Stimulated activated CD4-positive, alpha-beta T cell treated with anti-CD3 and anti-CD28 coated beads, Interleukin-15, amount 100 ng/mL, for 48 hours (primary cell): Measurements from ENCODE around the gene DZIP1.
"Not testable (repeated sequence)": the region's sequence is repeated elsewhere in the genome, so short reads cannot be mapped to it uniquely, and the experiment has no call there.

Experiments used
- DNase-seq, 2 donors: peaks; one replicate each; pipeline ENCODE4 v3.0.0-alpha.2; 2020; ENCODE audit warnings: low read depth in 2 of 2

DZIP1 gene

DNA sequence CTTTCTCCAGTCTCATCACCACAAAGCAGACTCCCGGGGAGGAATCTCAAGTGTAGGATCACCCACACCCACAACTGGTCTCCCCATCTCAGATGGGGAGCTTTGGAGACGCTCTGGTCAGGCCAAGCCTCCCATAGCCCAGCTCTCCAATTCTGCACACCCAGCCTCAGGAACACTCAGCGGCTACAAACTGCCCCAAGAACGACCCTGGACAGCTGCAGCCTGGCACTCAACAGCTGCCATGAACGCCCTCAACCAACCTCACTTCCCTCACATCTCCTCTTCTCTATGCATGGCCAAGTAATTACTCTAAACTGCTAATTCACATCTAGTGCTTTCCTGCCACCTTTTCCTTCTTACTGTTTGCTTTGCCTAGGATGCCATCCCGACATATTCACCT lies 42.6 kb downstream of the DZIP1 start:
- DNase-seq: no peak

DNA sequence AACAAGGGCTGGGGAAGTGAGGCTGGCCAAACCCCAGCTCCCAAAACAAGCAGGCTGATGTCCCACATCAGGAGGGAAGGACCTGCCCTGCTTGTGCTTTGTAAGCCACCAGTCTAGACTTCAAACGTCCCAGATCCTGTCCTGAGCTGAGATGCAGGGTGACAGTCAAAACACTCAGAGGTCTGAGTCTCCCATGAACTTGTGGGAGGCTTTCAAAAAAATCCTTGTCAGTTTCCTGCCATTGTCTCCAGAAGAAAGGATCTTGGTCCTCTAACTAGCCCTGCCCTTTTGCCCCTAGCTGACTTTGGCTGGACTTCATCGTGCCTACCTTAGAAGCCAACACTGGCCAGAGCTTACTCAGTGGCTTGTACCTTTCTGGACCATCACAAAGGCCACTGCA lies 43.3 kb downstream of the DZIP1 start:
- no peak for DNase-seq

DNA sequence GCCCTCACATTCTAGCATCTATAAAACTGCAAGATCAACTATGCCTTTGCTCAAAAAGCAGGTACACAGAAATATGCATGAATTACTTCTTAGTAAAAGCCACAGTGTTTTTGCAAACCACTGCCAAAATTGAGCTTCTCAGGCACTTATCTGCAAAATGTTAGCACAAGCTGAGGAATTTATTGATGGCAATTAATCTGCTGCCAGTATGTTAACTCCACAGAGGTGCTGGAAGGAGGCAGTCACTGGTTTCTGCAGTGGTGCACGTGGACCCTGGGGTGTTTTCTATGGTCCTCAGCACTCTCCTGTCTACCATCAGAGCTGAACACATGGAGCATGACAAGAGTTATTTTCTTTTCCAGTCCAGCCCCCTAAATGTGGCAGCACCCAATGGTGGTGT lies 47.8 kb downstream of the DZIP1 start:
- DNase-seq: no peak

DNA sequence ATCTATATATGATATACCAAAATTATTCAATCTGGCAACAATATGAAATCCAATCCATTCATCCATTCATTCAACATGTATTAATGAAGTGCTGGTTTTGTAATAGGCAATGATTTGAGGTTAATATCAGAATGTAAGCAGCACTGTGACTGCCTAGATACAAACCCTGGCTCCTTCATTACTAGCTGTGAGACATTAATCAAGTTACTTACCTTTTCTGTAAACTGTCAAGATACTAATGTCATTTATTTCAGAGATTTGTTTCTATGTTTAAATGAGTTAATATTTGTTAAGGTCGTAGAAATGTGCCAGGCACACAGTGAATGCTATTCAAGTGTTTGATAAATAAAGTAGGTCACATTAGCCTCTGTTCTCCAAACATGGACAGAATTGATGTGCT lies 51.0 kb downstream of the DZIP1 start:
- no peak for DNase-seq

DNA sequence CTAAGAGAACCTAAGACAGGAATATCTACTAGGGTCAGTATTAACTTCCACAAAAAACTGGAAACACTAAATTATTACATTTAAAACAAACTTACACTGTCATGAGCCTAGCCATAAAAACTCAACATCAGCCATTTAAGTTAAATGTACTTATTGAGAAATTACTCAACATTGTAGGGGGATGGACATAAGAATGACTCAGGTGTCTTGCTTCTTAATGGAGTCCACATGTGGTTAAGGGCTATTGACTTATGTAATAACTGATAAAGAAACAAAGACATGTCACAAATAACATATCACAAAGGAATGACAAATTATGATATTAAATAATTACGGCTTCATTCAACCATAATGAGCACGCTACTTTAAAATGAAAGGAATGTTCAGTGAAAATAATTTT lies 55.8 kb downstream of the DZIP1 start:
- no peak for DNase-seq

DNA sequence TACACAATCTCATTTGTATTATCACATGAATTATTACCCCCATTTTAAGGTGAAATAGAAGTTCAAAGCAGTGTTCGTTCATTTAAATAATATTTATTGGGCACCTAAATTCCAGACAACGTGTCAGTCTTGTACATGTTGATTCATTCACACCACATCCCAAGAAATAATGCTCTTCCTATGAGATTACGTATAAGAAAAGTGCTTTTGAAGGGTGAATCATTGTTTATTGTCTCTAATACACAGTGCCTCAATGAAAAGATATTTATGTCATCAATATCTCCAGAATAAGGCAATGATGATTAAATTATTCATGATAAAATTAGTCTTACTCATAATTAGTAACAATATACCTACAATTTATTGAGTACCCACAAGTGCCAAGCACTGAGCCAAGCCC lies 56.4 kb downstream of the DZIP1 start:
- DNase-seq: no peak

DNA sequence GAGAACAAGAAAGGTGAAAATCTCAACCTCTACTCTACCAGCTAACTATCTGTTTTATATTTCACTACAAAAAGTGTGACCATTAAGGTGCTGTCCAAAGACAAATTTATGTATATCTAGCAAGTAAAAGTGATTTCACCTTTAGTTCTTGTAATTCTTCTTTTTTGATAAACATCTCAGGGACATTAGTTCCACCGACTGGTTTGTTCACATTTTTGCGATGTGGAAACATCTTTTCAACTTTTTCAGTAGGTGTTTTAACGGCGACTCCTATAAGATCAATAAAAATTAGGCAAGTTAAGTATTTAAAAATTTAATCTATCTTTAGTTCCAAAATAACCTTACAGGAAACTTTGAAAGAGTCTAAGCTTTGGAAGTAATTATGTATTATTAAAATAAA lies 58.6 kb downstream of the DZIP1 start:
- DNase-seq: no peak

DNA sequence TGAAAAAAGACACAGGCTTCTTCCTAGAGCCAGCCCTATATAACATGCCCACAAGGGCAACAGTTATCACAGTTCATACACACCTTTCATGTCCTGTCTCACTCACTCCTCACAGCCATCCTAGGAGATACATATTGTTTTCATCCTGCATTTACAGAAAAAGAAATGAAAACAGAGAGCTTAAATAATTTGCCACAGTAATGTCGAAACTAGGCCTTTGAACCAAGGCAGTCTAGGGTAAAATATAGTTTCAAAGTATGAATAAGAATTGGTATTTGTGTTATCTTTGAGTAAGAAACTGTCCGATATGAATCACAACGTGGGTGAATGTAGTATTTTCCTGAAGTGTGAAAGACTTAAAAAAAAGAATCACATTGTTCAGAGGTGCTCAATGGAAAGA lies 65.2 kb downstream of the DZIP1 start:
- no peak for DNase-seq

DNA sequence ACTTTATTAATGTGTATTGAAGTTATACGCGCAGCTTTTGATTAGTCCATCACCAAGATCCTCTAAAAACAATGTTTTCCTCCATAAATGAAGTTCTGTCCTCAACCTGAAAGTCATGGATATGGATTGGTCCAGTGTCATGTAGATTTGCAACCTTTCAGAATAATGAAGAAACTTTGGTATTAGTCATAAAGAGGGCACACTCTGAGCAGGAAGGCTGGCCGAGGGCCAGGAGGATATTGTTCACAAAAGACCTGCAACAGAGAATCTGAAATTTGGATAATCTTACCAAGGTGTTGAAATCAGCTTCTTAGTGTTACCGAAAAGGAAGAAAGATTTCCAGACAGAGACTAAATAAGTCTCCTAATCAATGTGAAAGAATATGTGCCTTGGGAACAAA lies 71.3 kb downstream of the DZIP1 start:
- DNase-seq: no peak

DNA sequence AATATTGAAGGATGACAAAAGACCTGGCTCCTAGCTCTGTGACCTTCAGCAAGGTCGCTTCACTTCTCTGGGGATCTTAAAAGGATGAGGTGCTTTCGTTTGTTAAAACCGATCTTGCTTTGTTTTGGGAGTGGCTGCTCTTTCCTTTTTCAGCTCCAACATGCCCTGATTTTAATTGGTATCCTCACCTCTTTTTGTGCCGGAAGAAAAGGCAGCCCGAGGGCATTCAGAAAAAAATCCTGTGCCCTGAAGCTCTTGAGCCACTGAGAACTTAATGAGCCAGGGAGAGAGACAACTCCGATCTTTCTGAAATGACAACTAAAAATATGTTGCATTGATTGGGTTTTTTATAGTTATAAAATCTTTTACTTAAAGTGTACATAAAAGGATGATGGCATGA lies 72.6 kb downstream of the DZIP1 start:
- DNase-seq: no peak

DNA sequence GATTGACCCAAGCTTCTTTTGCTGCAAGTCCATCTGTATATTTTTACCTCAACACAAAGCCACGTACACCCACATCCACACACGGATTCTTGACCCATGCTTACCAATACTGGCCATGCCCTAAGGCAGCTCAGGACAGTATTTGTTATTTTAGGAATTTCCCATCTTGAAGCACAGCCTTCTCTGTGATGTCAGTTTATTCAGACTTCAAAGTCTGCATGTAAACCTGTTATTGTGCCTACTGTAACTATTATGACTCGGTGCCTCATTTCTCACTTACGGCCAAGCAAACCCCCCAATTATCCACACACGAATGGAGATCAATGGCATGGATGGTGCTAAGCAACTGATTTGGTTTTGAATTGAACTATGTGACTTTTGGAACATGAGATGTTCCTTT lies 74.5 kb downstream of the DZIP1 start:
- no peak for DNase-seq

DNA sequence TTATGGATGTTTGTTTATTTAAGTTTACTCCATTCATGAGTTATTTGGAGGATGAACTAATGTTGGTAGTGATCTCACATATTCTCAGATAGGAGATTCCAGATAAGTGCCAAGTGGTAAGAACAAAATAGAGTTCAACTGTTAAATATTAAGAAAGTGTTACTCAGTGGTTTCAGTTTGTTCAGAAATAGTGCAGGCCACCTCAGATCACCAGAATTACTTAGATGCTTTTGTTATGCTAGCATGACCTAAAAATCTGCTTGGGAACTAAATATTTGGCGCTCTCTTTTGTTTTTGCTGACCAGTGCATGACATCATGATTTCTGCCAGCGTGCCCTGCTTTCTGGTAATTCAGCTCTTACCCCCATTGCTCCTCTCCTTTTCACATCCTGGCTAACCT lies 76.4 kb downstream of the DZIP1 start:
- no peak for DNase-seq

DNA sequence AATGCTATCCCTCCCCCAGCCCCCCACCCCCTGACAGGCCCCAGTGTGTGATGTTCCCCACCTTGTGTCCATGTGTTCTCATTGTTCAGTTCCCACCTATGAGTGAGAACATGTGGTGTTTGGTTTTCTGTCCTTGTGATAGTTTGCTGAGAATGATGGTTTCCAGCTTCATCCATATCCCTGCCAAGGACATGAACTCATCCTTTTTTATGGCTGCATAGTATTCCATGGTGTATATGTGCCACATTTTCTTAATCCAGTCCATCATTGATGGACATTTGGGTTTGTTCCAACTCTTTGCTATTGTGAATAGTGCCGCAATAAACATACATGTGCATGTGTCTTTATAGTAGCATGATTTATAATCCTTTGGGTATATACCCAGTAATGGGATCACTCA lies 78.7 kb downstream of the DZIP1 start:
- not testable (repeated sequence) for DNase-seq

DNA sequence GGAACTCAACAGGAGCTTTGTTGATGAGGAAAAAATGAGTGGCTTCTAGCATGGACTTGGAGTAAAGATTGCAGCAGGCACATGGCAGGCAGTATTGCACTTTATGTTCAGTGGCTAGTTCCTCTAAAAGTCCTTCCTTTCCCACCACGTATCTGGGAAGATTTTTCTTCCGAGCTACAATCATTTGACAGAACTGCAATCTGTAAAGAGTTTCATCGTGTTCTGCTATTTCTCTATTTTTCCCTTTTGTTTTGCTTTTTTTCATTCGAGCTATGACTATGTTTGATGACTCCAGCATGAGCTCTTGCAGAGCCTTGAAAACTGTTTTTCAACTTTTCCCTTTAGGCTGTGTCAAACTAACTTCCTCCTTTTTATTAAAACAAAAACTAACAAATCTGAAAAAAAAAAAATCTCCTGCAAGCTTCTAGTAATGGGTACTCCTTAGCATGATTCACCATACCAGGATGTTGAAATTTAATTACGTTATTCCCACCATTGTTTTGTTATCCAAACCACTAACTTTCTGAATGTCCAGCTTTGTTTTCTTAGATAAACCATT lies 79.7 kb downstream of the DZIP1 start:
- DNase-seq: no peak

DNA sequence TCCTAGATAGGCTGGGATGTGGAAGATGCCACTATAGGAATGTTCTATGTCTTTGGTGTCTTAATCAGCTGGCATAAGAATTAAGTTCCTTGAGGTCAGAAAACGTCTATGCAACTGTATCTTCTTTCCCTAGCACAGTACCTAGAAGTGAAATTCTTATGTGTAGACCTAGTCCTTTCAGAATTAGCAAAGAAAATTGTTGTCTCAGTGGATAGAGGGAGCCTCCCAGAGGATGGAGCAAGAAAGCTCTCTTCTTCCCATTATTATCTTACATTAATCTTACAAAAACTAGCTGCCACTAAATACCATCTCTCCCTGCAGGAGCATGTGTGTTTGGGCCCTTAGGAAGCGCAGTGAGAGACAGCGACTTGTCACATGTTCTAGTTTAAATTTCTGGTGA lies 80.4 kb downstream of the DZIP1 start:
- DNase-seq: no peak

DNA sequence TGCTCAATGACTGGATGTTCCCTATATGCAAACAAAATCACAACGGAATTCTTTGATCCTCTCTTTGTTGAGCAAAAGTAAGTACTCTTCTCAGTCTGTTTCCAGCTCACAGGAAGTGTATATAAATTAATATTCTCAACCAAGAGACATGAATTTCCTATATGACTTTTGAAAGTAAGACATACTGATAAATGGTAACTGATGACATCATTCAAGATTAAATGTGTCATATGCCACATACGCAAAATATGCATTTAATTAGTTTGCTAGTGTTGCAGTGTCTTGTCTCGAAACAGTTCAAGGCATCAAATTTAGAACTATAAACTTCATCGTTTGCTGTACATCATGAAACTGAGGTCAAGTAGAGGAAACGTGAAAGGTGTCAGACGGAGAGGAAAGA lies 84.1 kb downstream of the DZIP1 start:
- DNase-seq: no peak

DNA sequence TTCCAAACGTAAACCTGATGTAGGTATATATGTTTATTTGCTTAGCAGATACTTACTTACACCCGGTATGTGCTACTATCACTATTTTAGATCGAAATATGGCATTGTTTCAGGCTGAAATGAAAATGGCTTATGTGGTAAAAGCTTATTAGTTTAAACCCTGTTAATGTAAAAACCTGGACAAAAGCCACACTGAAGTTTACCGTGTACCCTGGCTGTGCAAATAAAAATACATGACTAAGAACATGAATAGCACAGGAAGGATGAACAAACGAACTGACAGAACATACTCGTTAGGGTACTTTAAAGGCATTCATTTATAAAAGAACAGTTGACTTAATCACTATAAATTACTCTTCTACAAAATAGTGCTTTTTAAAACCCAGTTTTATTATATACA lies 85.4 kb downstream of the DZIP1 start:
- no peak for DNase-seq

DNA sequence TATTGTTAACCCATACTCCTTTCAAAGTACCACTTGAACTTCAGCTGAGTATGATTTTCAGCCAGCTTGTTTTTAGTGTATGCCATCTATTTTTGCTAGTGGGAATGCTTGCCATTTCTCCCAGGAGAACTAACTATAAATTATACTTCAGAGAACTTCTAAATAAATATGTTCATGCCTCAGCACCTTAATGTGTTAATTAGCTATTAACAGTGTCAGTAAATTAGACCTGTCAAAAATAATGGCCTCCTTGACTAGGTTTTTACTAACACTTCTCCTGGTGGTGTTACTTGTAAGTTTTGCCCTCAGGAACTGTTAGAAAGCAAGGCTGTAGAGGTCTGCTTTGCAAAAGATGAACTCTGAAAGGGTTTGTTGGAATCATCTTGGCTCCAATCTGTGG lies 87.5 kb downstream of the DZIP1 start:
- DNase-seq: no peak

DNA sequence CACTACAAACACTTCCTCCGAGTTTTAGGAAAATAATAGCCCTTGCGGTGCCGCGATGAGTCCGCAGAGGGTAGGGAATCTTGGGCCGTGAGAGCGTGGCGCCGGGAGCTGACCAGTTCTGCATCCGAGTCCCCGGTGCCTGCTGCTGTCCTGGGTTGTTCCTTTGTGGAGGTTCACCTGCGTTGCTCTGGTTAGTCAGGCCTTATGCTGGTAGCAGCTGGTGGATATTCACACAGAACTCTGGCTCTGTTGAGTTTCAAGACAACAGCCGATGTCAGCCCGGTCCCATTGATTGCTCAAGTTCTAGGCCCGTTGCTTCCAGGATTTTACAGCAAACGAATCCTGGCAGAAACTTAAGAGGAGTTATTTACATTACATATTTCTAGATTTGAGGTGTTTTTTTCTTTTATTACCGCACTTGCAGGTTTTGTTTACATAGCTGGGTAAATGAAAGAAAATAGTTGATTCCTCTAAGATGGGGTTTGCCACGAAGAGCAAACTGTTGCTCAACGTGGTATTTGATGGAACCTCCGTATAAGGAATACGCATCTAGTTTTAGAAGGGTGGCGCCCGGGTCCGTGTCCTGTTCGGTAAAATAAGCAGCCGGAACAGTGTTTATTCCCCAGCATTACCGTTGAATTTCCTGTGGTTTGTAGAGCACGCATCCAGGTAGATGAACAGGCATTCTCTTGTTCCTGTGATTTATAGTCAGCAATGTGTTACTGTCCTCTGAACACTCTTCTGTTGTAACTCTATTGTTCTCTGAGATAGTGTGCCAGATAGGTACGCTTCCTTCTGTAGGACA lies 90.7 kb downstream of the DZIP1 start:
- no peak for DNase-seq

DNA sequence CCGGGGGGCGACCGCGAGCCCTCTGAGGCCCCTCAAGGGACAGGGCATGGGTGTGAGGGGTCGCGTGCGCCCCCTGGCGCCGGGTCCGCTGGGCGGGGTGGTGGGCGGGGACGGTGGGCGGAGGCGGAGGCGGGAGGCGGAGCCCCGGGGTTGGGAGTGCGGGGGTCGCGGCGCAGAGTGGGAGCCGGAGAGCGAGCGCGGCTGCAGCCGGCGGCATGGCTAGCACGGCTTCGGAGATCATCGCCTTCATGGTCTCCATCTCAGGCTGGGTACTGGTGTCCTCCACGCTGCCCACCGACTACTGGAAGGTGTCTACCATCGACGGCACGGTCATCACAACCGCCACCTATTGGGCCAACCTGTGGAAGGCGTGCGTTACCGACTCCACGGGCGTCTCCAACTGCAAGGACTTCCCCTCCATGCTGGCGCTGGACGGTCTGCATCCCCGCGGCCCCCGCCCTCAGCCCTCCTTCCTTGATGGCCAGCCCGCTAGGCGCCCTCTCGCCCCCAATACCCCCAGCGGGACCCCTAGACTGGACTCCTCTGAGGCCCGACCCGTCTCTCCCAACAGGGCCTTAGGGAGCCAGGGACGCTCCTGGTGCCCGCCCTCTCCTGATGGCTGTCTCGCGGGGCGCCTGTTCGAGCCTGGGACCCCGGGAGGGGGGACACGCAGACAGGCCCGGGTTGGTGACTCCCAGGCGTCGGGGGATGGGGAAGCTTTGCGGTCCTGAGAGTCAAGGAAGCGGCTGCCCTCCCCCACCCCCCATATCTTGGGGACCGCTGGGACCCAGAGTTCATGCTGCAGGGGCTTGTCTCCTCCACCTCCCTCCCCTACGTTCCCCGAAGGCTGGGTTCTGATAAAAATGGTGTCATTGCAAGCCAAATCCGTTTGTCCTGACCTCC lies 91.7 kb downstream of the DZIP1 start, which contains the start of gene CLDN10:
Gene CLDN10, plus strand, starts transcription at position 182 of the 903 bp plus-strand sequence. Its CDS starts 34 bp downstream, at position 216.
- no peak for DNase-seq

DNA sequence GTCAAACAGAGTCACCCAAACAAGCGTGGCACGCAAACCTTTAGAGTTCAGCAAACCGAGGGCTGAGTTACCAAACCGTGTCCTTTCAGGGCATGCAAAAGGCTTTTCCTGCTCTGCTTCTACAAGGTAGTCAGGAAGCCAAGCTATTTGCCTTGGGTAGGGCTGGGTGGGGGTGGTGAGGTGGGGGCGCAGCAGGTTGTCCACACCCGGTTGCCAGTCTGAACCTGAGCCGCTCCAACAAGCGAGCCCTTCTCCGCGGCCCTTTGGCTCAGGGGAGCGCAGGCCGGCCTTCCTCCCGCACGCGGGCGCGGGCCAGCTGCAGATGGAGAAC lies 92.3 kb downstream of the DZIP1 start:
- no peak for DNase-seq

DNA sequence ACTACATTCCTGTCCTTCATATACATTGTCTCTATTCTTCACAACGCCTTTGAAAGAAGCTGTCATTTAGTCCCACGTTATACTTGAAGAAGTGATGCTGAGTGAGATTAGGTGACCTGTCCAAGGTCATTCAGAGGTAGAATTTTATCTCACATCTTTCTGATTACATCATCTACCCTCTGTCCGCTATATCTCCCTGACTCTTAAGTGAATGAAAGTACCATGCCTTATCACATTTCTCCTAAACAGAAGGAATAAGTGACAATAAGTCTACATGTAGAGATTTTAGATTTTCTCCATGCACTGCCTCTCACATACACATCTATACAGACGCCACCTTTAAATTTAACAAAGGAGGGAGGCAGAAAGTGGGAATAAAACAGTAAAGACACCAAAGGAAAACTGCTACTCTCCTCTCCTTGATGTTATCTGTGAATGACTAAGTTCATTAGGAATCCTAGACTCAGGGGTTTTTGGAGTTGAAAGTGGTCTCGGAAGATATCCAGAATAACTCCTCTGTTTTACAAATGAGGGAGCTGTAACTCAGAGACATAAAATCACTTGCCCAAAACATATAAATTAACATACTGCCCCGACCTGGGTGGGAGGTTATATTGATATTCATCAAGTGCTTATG lies 96.9 kb downstream of the DZIP1 start:
- DNase-seq: no peak
